GM21423 (cell line): ENCODE data around the gene FRMD5.

Source experiments
- ATAC-seq: cut with Tn5 transposase; IDR thresholded peaks from one replicate; pipeline ENCODE4 v1.9.1; 2021; ENCODE audit warnings: mild to moderate bottlenecking, moderate library complexity; ENCODE audit not compliant: unreplicated experiment

Gene FRMD5

DNA sequence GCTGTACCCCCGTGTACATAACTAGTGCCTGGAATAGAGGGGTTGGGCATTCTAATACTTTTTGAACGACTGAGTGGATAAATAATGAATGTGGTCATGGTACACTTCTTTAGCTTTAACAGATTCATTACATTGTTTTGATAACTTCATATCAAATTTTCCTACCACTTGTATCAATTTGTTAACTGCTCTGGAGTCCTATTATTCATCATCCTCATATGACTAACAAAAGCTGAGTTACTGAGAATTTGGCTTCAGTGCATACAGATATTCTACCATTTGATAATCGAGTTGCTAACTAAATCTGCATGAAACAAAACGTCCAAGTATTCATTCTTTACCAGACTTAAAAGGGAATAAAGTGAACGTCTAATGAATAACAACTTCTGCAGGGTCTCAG is 31.7 kb downstream of the FRMD5 start:
- no peak for ATAC-seq

DNA sequence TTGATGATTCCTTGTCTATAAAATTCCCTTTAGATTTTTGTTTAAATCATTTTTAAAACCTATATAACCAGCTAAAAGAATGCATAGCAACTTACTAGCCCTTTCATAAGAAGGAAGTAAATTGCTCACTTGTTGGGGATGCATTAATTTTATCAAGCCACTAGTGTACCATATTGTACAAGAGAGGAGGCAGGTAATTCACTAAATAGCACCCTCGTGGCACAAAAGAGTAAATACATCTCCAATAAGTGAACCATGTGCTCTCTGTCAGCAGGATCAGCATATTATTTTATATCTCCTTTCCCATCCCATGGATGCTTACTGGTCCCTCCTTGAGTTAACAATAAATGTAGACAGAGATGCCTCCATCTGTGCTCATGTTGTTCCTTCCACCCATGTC is 34.3 kb downstream of the FRMD5 start:
- ATAC-seq = no peak

DNA sequence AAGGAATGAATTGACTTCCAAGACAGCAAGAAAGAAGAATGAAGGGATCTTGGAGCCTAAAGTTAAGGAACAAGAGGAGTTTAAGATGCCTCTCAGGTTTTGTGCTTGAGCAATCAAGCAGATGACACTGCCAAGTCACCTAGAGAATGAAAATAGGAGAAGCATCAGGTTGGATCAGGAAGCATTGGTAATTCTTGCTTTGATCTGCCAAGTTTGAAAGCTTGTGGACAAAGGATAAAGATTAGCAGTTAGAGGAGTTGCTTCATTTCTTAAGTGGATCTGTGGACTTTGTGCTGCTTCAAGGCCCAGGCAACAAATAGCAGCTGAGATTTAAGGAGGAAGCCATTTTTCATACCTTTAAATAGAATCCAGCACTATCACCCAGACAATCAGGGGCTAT is 35.6 kb downstream of the FRMD5 start:
- ATAC-seq = no peak

DNA sequence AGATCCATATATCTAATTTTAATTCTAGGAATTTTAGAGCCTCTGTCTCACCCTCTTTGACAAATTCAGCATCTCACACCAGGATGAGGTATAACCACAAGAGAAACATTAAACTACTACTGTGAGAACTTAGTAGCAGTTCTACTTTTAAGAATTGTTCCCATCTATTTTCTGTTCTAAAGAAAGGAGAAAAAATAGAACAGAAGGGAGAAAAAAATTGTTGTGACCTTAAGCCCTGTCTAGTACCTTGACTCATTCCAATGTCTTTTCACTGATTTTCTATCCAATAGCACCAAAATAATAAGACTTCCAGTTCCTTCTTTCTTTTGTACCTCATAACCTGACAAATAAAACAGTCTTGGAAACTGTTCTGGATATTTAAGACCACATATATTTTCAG is 37.0 kb downstream of the FRMD5 start:
- ATAC-seq = no peak

DNA sequence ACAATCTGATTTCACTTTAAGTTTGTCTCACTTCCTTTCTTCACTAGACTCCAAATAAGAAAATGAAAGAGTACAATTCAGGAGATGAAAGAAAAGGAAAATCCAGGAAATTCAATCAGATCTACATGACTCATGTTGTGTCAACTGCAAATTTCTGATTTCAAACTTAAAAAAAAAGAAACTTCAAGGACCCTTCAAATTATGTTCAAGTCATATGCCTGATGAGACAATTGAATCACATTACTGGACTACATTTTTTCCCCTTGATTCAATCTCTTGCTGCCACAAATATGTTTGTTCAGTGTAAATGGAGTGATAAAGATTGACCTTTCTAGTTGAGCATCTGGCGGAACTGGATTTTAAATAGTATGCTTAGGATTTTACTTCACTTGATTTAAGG is 37.4 kb downstream of the FRMD5 start:
- no peak for ATAC-seq

DNA sequence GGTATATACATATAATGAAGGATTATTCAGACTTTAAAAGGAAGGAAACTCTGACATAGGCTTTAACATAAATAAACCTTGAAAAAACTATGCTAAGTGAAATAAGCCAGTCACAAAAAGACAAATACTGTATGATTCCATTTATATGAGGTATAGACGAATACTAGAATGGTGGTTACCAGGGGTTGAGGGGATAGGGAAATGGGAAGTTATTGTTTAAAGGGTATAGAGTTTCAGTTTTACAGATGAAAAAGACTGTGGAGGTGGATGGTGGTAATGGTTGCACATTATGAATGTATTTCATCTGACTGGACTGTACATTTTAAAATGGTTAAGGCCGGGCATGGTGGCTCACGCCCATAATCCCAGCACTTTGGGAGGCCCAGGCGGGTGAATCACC is 41.7 kb downstream of the FRMD5 start:
- no peak for ATAC-seq

DNA sequence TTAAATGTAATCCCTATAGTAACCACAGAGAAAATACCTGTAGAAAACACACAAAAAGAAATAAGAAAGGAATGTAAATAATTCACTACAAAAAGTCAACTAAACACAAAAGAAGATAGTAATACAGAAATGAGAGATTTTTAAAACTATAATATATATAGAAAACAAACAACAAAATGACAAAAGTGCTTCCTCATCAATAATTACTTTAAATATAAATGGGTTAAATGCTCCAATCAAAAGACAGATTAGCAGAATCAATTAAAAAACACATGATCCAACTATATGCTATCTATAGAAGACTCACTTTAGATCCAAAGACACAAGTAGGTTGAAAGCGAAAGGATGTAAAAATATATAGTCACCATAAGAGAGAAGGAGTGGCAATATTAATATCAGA is 45.8 kb downstream of the FRMD5 start:
- no peak for ATAC-seq

DNA sequence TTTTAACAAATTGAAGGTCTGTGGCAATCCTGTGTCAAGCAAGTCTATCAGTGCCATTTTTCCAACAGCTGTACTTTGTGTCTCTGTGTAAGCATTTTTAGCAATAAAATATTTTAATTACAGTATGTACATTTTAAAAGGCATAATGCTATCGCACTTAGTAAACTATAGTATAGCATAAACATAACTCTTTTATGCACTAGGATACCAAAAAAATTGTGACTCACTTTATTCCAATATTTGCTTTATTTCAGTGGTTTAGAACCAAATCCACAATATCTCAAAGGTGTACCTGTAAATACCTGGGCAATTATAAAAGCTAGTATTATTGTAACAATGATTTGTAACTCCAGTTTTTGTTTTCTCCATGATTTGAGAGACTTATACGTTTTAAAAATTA is 46.5 kb downstream of the FRMD5 start:
- ATAC-seq = no peak

DNA sequence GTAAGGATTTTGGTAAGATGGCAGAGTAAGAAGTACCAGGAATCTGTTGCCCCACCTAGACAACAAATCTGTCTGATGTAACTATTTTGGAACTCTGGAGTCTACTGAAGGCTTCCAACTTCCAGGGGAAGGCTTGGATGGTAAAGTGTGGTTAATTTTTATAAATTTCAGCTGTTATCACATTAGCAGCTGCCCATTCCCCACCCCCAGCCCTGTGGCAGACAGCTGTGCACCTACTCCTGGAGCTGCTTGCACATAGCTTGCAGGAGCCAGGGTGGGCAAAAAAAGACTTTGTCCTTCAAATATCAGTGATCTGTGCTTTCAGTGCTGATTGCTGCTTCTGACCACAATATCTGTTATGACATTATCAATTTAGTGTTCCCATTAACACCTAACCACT is 47.4 kb downstream of the FRMD5 start:
- no peak for ATAC-seq

DNA sequence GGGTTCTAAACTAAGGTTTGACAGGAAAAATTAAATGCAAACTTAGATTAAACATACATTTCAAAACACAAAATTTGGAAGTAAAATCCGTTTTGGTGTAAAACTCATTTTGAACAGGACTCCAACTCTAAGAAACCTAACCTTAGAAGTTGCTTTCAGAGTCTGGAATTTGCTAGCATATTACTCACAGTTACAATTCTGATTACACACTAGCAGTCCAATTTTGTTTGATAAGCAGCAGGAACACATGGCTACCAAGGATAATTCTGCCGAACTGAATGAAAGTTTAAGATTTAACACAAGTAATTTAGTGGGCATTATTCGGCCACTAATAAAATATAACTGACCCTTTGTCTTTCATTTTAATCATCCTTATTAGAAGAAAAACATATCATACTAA is 49.6 kb downstream of the FRMD5 start:
- ATAC-seq = no peak

DNA sequence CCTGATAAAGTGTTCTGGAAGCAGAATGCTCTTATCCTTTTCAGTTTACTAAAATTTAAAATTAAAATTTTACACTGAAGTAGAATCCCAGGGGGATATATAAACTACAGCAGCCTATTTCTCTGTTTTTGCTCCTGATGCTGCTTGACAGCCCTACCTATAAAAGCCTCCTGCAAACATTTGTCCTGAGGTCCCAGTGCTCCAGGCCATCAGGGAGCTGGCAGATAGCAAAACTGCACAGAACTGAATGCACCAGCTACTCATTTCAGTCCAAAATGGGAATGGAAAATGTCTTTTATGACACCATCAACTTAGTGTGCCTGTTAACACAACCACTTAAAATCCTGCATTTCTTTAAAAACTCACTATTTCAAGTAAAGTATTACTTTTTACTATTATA is 50.1 kb downstream of the FRMD5 start:
- no peak for ATAC-seq

DNA sequence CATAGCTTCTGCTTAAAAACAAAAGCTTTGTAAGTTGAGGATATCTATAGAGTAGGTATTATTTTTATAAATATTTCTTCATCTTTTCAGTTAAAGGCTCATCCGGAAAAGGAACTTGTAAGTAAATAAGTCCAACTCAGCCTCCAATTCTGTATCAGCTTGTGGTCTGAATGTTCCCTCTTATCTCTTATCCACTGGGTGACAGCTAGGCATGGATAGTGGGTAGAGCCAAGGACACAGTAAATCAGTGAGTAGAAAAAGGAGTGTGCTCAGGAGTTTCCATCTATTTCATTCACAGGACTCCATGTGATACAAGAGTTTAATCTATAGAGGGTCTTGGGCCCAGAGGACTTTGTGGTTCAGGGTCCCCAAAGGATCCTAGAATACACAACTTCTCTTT is 50.9 kb downstream of the FRMD5 start:
- no peak for ATAC-seq

DNA sequence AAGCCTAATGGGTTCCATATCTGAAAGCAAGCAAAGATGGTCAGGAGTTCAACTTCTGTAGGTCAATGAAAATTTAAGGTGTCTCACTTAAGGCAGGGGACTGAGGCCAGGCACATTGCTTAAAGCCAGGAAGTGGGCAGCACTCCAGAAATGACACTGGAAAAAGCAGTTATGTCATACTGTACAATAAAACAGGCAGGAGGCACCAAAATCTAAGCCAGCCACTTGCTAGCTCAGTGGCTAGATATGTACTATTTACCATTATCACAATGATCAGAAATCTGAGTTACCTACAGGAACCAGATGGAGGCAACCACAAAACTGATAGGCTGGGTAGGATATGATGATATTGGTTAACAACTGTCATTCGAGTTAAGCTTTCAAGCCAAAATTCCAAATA is 57.3 kb downstream of the FRMD5 start:
- no peak for ATAC-seq

DNA sequence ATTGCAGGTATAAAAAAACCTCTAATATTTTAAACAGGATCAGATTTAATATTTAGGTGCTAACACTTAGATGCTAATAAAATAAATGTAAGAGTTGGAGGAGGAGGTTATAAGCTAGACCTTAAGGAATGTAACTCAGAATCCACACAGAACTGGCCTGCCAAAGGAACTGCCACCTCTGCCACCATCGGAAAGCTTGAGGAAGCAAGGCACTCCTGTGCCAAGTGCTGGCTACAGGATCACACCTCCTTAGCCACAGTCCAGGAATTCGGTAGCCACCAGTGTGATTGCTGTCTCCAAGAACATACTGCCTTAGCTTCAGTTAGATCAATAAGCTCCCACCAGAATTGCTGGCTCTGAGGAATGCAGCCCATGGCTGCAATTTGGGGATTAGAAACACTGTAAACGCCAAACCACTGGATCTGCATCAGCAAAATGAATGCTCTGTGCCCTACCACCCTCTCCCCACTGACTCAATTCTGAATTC is 58.0 kb downstream of the FRMD5 start:
- ATAC-seq = no peak

DNA sequence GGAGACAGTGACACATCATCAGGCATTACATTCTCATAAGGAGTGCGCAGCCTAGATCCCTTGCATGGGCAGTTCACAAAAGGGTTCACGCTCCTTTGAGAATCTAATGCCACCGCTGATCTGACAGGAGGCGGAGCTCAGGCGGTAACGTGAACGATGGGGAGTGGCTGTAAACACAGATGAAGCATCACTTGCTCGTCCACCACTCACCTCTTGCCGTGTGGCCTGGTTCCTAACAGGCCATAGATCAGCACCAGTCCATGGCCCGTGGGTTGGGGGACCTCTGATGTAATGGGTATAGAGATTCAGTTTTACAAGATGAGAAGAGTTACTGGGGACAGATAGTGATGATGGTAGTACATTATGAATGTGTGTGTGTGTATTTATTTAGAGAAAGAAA is 63.0 kb downstream of the FRMD5 start:
- no peak for ATAC-seq

DNA sequence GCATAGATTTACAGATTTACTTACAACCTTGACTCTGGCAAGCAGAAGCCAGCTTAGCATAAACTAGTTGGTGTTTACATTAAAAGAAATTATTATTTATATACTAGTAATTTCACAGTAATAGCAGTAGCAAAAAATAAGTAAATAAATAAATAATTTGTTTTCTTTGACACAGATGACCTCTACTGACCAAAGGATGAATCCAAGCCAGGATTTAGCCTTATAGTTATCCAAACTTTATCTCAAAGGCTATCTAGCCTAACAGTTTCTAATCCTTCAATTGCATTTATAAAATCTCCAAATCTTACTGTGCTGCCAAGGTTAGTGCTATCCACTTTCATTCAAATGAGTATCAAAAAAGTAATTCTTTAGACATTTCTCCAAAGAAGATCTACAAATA is 64.3 kb downstream of the FRMD5 start:
- no peak for ATAC-seq

DNA sequence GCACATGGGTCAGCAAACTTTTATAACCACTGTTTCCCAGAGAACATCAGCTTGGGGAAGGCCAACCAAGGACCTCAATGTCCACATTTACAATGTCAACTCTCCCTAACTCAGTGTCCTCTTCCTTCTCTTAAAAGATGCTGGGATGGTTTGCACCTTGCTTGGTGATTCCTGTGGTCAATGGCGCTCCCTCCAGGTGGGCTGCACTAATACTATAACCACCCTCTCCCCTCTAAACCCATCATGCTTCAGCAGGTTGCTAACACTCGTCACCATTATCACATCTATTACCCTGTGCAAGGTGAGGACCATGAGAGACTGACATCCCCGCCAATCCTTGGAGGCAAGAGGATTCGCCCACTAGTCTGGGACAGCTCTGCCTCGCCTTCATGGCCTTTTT is 65.2 kb downstream of the FRMD5 start:
- ATAC-seq = no peak

DNA sequence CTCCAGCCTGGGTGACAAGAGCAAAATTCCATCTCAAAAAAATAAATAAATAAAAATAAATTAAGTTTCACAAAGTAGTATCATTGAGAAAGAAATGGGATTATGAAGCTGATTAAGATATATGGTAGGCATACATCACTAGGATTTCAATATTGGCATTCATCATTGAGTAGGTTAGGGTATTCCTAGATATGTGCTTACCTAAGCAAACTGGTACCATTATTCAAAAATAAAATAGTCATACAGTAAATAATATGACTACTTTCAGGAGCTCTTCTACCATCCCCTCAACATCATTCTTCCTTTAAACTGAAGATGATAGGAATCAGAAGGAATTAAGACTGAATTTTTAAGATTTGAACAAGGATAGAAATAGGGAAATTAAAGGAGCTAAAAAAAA is 66.6 kb downstream of the FRMD5 start:
- no peak for ATAC-seq

DNA sequence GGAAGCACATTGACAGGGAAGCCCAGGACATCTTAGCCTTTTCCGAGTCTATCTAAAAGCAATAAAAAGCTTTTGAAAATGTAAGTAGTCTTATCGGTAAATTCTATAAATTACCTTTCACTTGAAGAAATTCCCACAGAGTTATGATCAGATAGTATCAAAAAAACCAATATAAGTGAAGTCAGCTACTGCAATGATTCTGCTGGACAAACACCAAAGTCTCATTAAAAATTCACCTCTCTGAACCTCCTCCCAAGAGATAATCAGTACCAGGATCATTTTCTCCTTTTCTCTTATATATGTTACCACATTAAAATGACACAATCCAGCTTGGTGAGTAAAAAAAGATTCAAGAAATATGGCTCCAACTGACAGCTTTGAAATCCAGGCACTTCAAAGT is 69.2 kb downstream of the FRMD5 start:
- no peak for ATAC-seq

DNA sequence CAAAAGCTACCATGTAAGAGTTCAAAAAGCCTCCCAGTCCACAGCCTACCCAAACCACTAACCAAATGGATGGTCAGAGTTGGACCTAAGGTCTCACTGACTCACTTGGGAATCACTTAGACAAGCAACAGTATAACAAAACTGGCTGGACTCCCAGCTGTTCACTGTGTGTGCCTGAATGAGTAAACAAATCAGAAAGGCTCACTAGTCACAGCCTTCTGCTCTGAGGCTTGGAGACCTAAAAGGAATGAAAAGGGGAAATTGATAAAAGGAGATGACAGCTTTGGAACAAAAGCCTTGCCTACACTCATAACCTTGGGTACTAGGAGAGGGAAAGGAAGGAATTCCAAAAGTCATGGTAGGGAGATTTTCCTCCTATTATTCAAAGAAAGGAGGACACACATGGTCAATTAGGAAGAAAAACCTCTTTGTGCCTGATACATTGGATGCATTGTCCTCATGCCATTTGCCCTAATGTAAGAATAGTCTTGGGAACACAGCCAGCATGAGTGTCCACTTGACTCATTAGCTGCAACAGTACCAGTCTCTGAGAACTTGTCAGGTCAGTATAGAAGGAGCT is 92.3 kb downstream of the FRMD5 start:
- ATAC-seq = no peak

DNA sequence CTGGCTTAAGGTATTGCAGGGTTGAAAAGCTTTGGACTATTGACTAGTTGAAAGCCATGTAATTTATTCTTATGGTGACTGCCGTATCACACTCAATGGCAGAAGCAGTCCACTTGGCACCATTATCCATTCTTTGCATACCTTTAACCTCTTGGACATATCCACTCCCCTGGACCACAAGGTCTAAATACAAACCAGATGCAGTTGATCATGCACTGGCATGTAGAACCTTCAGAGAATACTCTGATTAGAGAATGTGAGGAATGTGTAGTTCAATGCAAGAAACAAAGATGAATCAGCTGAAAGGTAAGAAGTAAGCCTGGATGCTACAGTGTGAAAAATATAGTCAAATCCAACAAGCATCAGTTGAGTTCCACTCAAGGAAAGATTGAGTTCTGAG is 93.1 kb downstream of the FRMD5 start:
- ATAC-seq = no peak

DNA sequence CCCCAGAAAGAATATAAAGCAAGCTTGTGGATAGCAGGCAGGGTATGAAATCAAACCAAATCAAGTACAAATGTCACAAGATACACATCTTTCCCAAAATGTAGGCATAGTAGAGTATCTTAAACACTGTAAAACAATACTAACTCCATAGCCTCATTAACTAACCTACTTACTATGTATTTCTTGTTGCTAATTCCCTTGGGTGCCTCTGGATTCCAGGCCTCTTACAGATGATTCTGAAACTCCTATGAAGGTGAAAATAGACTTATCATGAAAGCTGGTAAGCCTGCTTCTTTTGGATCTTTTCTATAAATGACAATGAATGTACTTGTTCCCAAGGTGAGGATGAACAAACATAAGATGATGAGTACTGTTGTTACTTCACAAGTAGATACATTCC is 93.8 kb downstream of the FRMD5 start:
- no peak for ATAC-seq

DNA sequence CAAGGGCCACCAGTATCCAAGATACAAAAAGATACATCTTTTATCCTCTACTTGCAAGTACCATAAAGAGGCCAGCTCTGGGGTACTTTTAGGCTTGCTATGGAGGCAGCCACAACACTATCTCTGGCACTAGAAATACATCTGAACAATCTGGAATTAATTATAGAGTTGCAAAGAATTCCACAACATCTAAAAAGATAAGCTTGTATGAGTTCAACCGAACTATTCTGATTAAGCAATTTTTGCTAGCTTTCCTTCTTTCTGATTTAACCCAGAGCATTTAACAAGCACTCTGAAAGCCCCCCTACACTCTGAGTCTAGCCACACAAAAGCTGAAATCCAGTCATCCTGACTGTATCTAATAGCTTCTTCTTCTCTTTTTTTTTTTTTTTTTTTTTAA is 95.4 kb downstream of the FRMD5 start:
- no peak for ATAC-seq

DNA sequence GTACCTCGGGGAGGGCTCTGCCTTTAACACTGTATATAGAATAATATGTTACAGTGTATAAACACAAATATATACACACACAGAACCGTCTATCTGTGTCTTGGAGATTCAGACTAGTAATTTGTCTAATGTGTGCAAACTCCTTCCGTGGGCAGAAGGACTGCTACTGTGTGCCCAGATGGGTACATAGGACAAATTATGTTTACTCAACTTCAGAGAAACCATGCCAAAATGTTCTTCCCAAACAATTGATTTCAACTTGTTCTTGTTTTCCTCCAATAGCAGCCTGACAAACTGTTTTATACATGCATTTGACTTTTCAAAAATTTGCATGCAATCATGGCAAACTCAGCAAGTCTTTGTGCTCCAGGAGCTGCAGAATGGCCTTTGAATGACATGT is 97.5 kb downstream of the FRMD5 start:
- ATAC-seq = no peak
